Astrocyte of the spinal cord (primary cell): Measurements from ENCODE around the gene SLC15A4.

Source experiments
- DNase-seq: peaks from one replicate; pipeline ENCODE4 v3.0.0; 2011; ENCODE audit warnings: low read depth, low spot score
- H3K4me3 ChIP-seq: 2 replicates; pipeline ENCODE4 v1.5.1; 2011; ENCODE audit warnings: low read depth, mild to moderate bottlenecking, low read length, moderate library complexity
- CTCF ChIP-seq: IDR thresholded peaks from 2 replicates; pipeline ENCODE4 v1.5.1; 2012; ENCODE audit warnings: low read depth, mild to moderate bottlenecking, low read length, inconsistent platforms
- in situ Hi-C: cut with HindIII; loops from 2 replicates; pipeline ENCODE4 v1.10.0; 2017; ENCODE audit warnings: low sequenced_read_pairs

SLC15A4 gene

GRCh38 chr12:128743916-128744315 is 79.8 kb downstream of the SLC15A4 start:
- no peak overlapping the region for H3K4me3 ChIP-seq
- in situ Hi-C loops = no loop called here
- TF ChIP-seq CTCF = no peak
- DNase-seq = no peak
